HFFc6 (cell line): ENCODE data around the gene FSTL4. TPM values are rescaled to one million over a fixed set of nuclear protein-coding genes. Genes with fewer than 3 reads are reported as not detected.
A peak's percentile ranks its signal among the peaks of the same experiment; 100 is the strongest.

Experiments
- DNase-seq: peaks from one replicate; pipeline ENCODE4 v3.0.0-alpha.2; 2018
- H3K27ac Mint-ChIP-seq: 2 replicates; pipeline ENCODE4 v1.8.0; 2020; ENCODE audit warnings: mild to moderate bottlenecking, mixed read lengths
- H3K27me3 Mint-ChIP-seq: 2 replicates; pipeline ENCODE4 v1.8.0; 2021; ENCODE audit warnings: mild to moderate bottlenecking, moderate library complexity, mixed read lengths; ENCODE audit not compliant: insufficient read depth
- H3K36me3 Mint-ChIP-seq: 2 replicates; pipeline ENCODE4 v1.8.0; 2021; ENCODE audit warnings: low read depth, mixed read lengths
- H3K4me1 Mint-ChIP-seq: 2 replicates; pipeline ENCODE4 v1.8.0; 2020; ENCODE audit warnings: low read depth, mixed read lengths
- H3K4me3 Mint-ChIP-seq: 2 replicates; pipeline ENCODE4 v1.8.0; 2020; ENCODE audit warnings: mild to moderate bottlenecking, moderate library complexity, mixed read lengths
- H3K9me3 Mint-ChIP-seq: 2 replicates; pipeline ENCODE4 v1.8.0; 2020; ENCODE audit warnings: mild to moderate bottlenecking, mixed read lengths
- total RNA-seq, 6 experiments: library from RNA; stranded (reverse); fragmentation: NEBNext Ultra II Directional; extraction: Animal tissue kit (Norgen Biotek cat#: 25700); gene quantifications; 2 replicates in 1 of 6; 3 replicates in 5 of 6; pipeline ENCODE4 v1.2.3, GENCODE V29; 2021
- TF ChIP-seq, protein P1 (sequence below): fragments of 200-600 bp; sonication (generic); IDR thresholded peaks from 2 replicates; pipeline ENCODE4 v1.5.0; 2021; ENCODE audit warnings: antibody characterized with exemption, mild to moderate bottlenecking

Gene FSTL4
- total RNA-seq, 6 experiments from 2014 or later, result not detected

DNA sequence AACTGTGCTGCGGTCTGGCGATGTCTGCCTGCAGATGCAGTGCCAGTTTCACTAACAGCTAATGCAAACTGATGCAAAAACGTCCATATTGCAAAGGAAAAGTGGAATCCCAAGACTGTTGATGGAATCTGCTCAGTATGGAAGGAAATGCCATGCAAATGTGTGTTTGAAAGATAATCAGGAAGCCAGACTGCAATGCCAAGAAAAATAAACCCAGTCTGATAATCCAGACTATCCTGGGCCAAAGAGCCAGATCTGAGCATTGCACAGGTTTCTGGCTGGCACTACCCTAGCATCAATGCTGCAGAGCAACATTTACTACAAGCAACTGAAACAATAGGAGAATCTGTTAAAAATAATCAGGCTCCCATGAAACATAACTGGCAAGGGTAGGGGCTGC lies 130.3 kb downstream of the FSTL4 start:
- TF ChIP-seq, protein P1, sequence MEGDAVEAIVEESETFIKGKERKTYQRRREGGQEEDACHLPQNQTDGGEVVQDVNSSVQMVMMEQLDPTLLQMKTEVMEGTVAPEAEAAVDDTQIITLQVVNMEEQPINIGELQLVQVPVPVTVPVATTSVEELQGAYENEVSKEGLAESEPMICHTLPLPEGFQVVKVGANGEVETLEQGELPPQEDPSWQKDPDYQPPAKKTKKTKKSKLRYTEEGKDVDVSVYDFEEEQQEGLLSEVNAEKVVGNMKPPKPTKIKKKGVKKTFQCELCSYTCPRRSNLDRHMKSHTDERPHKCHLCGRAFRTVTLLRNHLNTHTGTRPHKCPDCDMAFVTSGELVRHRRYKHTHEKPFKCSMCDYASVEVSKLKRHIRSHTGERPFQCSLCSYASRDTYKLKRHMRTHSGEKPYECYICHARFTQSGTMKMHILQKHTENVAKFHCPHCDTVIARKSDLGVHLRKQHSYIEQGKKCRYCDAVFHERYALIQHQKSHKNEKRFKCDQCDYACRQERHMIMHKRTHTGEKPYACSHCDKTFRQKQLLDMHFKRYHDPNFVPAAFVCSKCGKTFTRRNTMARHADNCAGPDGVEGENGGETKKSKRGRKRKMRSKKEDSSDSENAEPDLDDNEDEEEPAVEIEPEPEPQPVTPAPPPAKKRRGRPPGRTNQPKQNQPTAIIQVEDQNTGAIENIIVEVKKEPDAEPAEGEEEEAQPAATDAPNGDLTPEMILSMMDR, result no peak
- H3K36me3 Mint-ChIP-seq, result no peaks in the 10 kb centered on the region

DNA sequence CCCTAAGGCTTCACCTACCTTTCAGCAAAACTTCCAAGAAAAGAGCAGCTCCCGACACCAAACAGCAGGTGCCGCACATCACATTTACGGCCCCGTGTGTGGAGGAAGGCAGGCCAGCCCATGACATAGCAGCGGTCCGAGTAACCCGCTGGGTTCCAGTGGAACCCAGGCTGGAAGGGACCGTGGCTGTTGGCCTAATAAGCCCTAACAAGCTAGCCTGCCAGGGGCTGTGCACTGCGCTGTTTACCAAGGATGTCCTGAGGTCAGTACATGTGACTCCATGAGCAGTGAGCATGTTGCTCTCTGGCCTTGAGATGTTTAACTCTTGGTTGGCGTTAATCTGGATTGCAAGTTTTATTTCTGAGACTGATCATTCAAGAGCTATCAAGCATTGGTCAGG lies 131.5 kb downstream of the FSTL4 start:
- Mint-ChIP-seq H3K27ac (no peak overlapping the region), H3K4me1 (peaks cover 2% of the 10 kb centered on the region; the same call in 1 of the 2 replicates), H3K4me3 (no peak overlapping the region), H3K36me3 (no peaks in the 10 kb centered on the region), H3K27me3 (peaks cover 20% of the 10 kb centered on the region), H3K9me3 (no peaks in the 10 kb centered on the region)
- DNase-seq, result no peak
- TF ChIP-seq, protein P1, result no peak

More for the DNA sequence above, 130.3 kb downstream of the FSTL4 start:
- Mint-ChIP-seq H3K9me3 (no peaks in the 10 kb centered on the region), H3K27ac (no peak overlapping the region), H3K4me1 (no peaks in the 10 kb centered on the region; the same call in 1 of the 2 replicates), H3K4me3 (no peak overlapping the region), H3K27me3 (peaks cover 19% of the 10 kb centered on the region)
- DNase-seq, result no peak

DNA sequence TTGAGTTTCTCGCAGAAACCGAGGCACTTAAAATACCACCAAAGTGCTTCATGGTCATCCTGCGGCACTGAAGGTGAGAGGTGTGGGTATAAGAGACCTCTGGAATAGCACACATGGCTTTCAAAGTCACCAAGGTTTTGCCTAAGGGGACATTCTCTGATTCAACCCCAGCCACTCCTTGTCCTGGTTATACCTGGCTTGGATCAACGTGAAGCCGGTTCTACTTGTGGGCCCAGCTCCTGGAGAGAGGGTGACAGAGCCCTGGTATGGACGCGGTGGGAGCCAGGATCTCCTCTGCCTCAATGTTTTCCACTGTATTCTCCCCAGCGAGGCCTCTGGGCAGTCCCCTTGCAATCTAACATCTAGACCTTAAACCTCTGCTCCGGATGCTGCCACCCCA lies 132.0 kb downstream of the FSTL4 start:
- Mint-ChIP-seq H3K27me3 (peaks cover 20% of the 10 kb centered on the region), H3K9me3 (no peaks in the 10 kb centered on the region)

DNA sequence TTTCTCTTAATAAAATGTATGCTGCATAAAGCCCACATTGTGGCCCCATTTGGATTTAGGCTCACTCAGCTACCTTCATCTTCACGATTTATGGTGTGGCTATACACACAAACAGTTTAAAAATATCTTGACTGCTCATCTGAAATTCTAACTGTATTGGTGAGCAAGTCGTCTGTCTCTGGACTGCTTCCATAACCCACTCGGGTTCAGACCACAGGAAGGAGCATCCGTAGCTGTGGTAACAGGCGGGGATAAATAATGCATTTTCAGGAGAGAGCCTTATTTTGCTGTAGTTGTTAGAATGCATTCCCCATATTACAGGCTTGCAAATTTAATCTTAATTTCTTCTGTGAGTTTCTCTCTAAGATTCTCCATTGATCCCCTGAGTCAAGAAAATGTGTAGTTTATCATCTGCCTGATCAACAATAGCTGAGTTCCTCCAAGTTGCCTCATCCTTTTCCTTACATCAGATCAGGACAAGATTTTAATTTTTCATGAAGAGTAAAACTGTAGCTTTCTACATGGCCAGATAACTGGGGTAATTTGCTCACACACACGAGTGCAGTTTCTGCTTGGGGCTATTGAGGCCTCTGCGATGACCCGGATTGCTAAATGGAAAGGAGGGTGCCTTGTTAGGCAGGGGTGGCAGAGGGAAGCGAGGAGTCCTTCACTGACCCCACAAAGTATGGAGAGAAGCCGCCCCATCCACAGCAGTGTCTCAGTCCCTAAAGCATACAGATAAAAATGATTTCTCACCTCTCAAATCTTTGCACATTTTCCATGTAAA lies 133.9 kb downstream of the FSTL4 start:
- TF ChIP-seq, protein P1, result no peak
- Mint-ChIP-seq H3K4me3 (no peak overlapping the region), H3K36me3 (no peaks in the 10 kb centered on the region), H3K27me3 (peaks cover 27% of the 10 kb centered on the region), H3K27ac (no peak overlapping the region), H3K9me3 (no peaks in the 10 kb centered on the region), H3K4me1 (peaks cover 6% of the 10 kb centered on the region; the same call in 1 of the 2 replicates)
- DNase-seq, result no peak

More for the DNA sequence above, 132.0 kb downstream of the FSTL4 start:
- no peak overlapping the region for H3K4me3 Mint-ChIP-seq
- H3K36me3 Mint-ChIP-seq, result no peaks in the 10 kb centered on the region
- TF ChIP-seq, protein P1, result no peak
- DNase-seq, result no peak
- H3K27ac Mint-ChIP-seq, result no peak overlapping the region
- H3K4me1 Mint-ChIP-seq, result peaks cover 6% of the 10 kb centered on the region; the same call in 1 of the 2 replicates

DNA sequence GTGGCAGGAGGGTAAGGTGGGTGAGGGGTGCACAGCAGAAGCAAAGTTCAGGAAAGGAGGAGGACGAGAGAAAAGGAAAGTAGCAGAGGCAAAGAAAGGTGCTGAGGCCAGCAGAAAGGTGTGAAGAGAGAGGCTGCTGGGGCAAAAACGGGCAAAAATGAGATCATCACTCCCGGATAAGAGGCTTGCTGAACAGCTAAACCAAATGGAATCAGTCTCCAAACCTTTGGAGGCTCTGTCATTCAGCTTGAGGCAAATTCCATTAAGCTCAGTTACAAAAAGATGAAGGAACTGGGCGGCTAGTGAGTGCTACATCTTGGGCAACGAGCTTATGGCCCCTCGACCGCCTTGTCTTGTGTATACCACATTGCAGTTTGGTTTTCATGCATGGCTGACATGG lies 136.4 kb downstream of the FSTL4 start:
- peaks cover 6% of the 10 kb centered on the region; the same call in 1 of the 2 replicates for H3K4me1 Mint-ChIP-seq
- peaks cover 27% of the 10 kb centered on the region for H3K27me3 Mint-ChIP-seq
- H3K4me3 Mint-ChIP-seq, result no peak overlapping the region
- TF ChIP-seq, protein P1, result no peak
- DNase-seq, result peak; percentile 29
- H3K36me3 Mint-ChIP-seq, result no peaks in the 10 kb centered on the region
- H3K27ac Mint-ChIP-seq, result no peak overlapping the region
- H3K9me3 Mint-ChIP-seq, result no peaks in the 10 kb centered on the region
